Sigmoid colon (tissue), 7 donors: ENCODE measurements around the gene OR8G5. TPM values are rescaled to one million over a fixed set of nuclear protein-coding genes. Genes with fewer than 3 reads are reported as not detected.

Experiments used
- DNase-seq: peaks from one replicate; pipeline ENCODE4 v3.0.0-alpha.2; 2019
- H3K27ac ChIP-seq, 4 donors: fragments of 200-600 bp; sonication (generic); one replicate each; pipeline ENCODE4 v1.5.1; 2016 to 2019; ENCODE audit warnings: mild to moderate bottlenecking in 1 of 4
- H3K27me3 ChIP-seq, 3 donors: fragments of 200-600 bp; sonication (generic); one replicate each; pipeline ENCODE4 v1.5.1; 2019; ENCODE audit warnings: mild to moderate bottlenecking in 1 of 3
- H3K36me3 ChIP-seq, 4 donors: fragments of 200-600 bp; sonication (generic); one replicate each; pipeline ENCODE4 v1.5.1; 2016 to 2019
- H3K4me1 ChIP-seq, 4 donors: fragments of 200-600 bp; sonication (generic); one replicate each; pipeline ENCODE4 v1.5.1; 2017 to 2019
- H3K4me3 ChIP-seq, 4 donors: fragments of 200-600 bp; sonication (generic); one replicate each; pipeline ENCODE4 v1.5.1; 2017 to 2019; ENCODE audit warnings: mild to moderate bottlenecking in 2 of 4, moderate library complexity in 1 of 4
- H3K9me3 ChIP-seq, 4 donors: fragments of 200-600 bp in 3 of 4; sonication (generic) in 3 of 4; one replicate each; pipeline versions ENCODE4 v1.5.1 to v1.6.1; 2013 to 2019
- CTCF ChIP-seq, 4 experiments: fragments of 450-650 bp in 3 of 4; fragments of 200-600 bp in 1 of 4; IDR thresholded peaks; one replicate each; pipeline ENCODE4 v1.5.1; 2016 to 2019; ENCODE audit warnings: antibody characterized with exemption in 4 of 4, mild to moderate bottlenecking in 3 of 4, moderate library complexity in 2 of 4
- EP300 ChIP-seq, 4 donors: sonication (generic); formaldehyde crosslinking; IDR thresholded peaks; one replicate each; pipeline ENCODE4 v1.6.1; 2017; ENCODE audit warnings: antibody characterized with exemption in 4 of 4
- POLR2A ChIP-seq, 2 donors: fragments of 450-650 bp; IDR thresholded peaks; one replicate each; pipeline ENCODE4 v1.6.1; 2016; ENCODE audit warnings: antibody characterized with exemption in 2 of 2, mild to moderate bottlenecking in 2 of 2, moderate library complexity in 2 of 2
- POLR2AphosphoS5 ChIP-seq, 4 donors: sonication (generic); formaldehyde crosslinking; IDR thresholded peaks; one replicate each; pipeline ENCODE4 v1.6.1; 2017; ENCODE audit warnings: antibody characterized with exemption in 4 of 4
- WGBS, 2 donors: extraction: QIAGEN DNeasy Blood & Tissue Kit; methylation state at CpG; one replicate each; pipeline ENCODE4 v1.1.7; 2013; 5-methylcytosine and 5-hydroxymethylcytosine counted together
- intact Hi-C: fragments of 100-400 bp; cut with DNase I; formaldehyde crosslinking; loops from one replicate; pipeline ENCODE4 v1.15.1; 2023
- polyA plus RNA-seq, 3 donors: library from polyadenylated mRNA; stranded (reverse); fragments of 200-250 nt; gene quantifications; one replicate each; pipeline ENCODE4 v1.2.3, GENCODE V29; 2013
- total RNA-seq, 4 donors: library from RNA; depleted of rRNA; stranded (reverse); fragments of >200 nt; gene quantifications; one replicate each; pipeline ENCODE4 v1.1.0, GENCODE V29; 2016
- donor health status: healthy with polysubstance abuse.
- donor health status: Bipolar disorder and iron deficiency.
- donor health status: healthy.

The OR8G5 gene
- total and polyA plus RNA-seq, 7 donors = 0.10 TPM; not detected in 6

DNA sequence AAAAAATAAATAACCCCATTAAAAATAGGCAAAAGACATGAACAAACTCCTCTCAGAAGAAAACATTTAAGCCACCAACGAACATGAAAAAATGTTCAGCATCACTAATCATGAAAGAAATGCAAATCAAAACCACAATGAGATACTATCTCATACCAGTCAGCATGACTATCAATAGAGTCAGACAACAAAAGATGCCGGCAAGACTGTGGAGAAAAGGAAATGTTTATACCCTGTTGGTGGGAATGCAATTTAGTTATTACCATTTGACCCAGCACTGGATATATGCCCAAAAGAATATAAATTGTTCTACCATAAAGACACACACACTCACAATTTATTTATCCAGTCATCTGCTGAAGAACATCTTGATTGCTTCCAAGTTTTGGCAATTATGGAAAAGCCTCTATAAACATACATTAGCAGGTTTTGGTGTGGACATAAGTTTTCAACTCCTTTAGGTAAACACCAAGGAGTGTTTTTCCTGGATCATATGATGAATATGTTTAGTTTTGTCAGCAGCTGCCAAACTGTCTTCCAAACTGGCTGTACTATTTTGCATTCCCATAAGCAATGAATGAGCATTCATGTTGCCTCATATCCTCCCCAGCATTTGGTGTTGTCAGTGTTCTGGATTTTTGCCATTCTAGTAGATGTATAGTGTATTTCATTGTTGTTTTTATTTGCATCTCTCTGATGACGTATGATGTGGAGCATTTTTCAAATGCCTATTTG lies 29.6 kb downstream of the OR8G5 start:
- H3K4me1 ChIP-seq = no peaks in the 10 kb centered on the region
- H3K9me3 ChIP-seq = peaks cover 0 to 2% (median 0%) of the 10 kb centered on the region in 4 donors
- DNase-seq = no peak
- 53 to 63% methylated on average over 3 of the region's 3 CpGs for WGBS, 2 donors
- H3K4me3 ChIP-seq = no peak overlapping the region
- TF ChIP-seq POLR2AphosphoS5 (IDR thresholded peaks at IDR 0.05) = no peak
- TF ChIP-seq POLR2A (IDR thresholded peaks at IDR 0.05) = no peak
- TF ChIP-seq CTCF (IDR thresholded peaks at IDR 0.05) = no peak
- TF ChIP-seq EP300 (IDR thresholded peaks at IDR 0.05) = no peak
- no peaks in the 10 kb centered on the region for H3K36me3 ChIP-seq
- no peak overlapping the region for H3K27ac ChIP-seq
- intact Hi-C loops = no loop called here
- no peaks in the 10 kb centered on the region for H3K27me3 ChIP-seq

DNA sequence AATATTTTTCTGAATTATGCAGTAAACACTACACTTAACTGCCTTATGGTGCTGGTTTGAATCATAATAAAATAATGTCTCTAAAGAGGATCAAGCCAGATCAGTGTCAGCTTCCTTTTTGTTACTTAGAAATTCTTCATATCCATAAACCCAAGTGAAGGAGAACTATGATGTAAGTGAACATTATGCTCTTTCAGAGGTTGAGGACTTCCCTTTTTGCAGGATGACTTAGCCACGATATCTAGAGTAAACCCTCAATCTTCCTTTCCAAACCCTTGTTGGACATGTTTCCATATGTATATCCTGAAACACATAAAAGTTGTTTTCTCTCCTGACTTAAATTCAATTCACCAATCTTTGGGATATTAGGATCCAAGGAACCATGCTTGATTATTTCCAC lies 38.5 kb downstream of the OR8G5 start:
- intact Hi-C loops = no loop called here

GRCh38 chr11:124296016-124296415 lies 39.8 kb downstream of the OR8G5 start:
- Histone ChIP-seq H3K27ac (no peak overlapping the region), H3K9me3 (no peaks in the 10 kb centered on the region), H3K27me3 (no peaks in the 10 kb centered on the region), H3K4me3 (no peak overlapping the region), H3K36me3 (no peaks in the 10 kb centered on the region), H3K4me1 (no peaks in the 10 kb centered on the region)
- TF ChIP-seq CTCF (IDR thresholded peaks at IDR 0.05) = no peak
- no peak for TF ChIP-seq POLR2A (IDR thresholded peaks at IDR 0.05)
- TF ChIP-seq EP300 (IDR thresholded peaks at IDR 0.05) = no peak
- no peak for TF ChIP-seq POLR2AphosphoS5 (IDR thresholded peaks at IDR 0.05)
- intact Hi-C loops = no loop called here
- DNase-seq = no peak

More for the DNA sequence above, 38.5 kb downstream of the OR8G5 start:
- no peak for DNase-seq
- Histone ChIP-seq H3K27ac (no peak overlapping the region), H3K4me3 (no peak overlapping the region), H3K36me3 (no peaks in the 10 kb centered on the region), H3K27me3 (no peaks in the 10 kb centered on the region), H3K9me3 (no peaks in the 10 kb centered on the region), H3K4me1 (no peaks in the 10 kb centered on the region)
- 45 to 68% methylated on average over 1 of the region's 1 CpG for WGBS, 2 donors
- no peak for TF ChIP-seq CTCF (IDR thresholded peaks at IDR 0.05)
- no peak for TF ChIP-seq POLR2AphosphoS5 (IDR thresholded peaks at IDR 0.05)
- TF ChIP-seq POLR2A (IDR thresholded peaks at IDR 0.05) = no peak
- no peak for TF ChIP-seq EP300 (IDR thresholded peaks at IDR 0.05)

GRCh38 chr11:124297921-124298320 lies 41.7 kb downstream of the OR8G5 start:
- H3K36me3 ChIP-seq = no peaks in the 10 kb centered on the region
- H3K4me3 ChIP-seq = no peak overlapping the region
- no peak for DNase-seq
- no peaks in the 10 kb centered on the region for H3K27me3 ChIP-seq
- H3K4me1 ChIP-seq = no peaks in the 10 kb centered on the region
- TF ChIP-seq POLR2A (IDR thresholded peaks at IDR 0.05) = no peak
- TF ChIP-seq POLR2AphosphoS5 (IDR thresholded peaks at IDR 0.05) = no peak
- no peak for TF ChIP-seq CTCF (IDR thresholded peaks at IDR 0.05)
- no peak for TF ChIP-seq EP300 (IDR thresholded peaks at IDR 0.05)
- WGBS, 2 donors = 82 to 85% methylated on average over 4 of the region's 4 CpGs
- intact Hi-C loops = no loop called here
- H3K9me3 ChIP-seq = no peaks in the 10 kb centered on the region
- H3K27ac ChIP-seq = no peak overlapping the region

DNA sequence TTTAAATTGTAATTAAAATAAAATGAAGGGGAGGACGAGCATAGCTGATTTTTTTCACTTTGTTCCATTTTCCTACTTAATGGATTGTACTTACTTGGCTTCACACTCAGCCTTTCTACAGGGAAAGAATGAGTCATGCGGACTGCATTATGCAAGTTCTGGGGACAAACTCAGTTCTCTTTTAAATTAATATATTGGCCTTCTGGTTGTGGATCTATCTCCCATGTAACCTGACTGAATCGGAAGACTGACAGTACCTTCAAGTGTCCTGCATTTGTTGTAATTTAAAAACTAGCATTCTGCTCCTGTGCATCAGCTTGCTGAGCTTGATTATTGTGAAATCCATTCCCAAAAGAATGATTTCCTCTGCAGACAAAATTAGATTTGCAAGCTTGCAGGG lies 45.4 kb downstream of the OR8G5 start:
- H3K9me3 ChIP-seq = no peaks in the 10 kb centered on the region
- H3K4me3 ChIP-seq = no peak overlapping the region
- DNase-seq = no peak
- intact Hi-C loops = no loop called here
- no peaks in the 10 kb centered on the region for H3K27me3 ChIP-seq
- 77 to 93% methylated on average over 3 of the region's 3 CpGs for whole genome bisulfite sequencing, 2 donors
- no peak for TF ChIP-seq CTCF (IDR thresholded peaks at IDR 0.05)
- no peak for TF ChIP-seq POLR2A (IDR thresholded peaks at IDR 0.05)
- no peak for TF ChIP-seq POLR2AphosphoS5 (IDR thresholded peaks at IDR 0.05)
- no peak for TF ChIP-seq EP300 (IDR thresholded peaks at IDR 0.05)
- H3K4me1 ChIP-seq = no peaks in the 10 kb centered on the region
- no peak overlapping the region for H3K27ac ChIP-seq
- H3K36me3 ChIP-seq = no peaks in the 10 kb centered on the region
